Endometrial microvascular endothelial cells (primary cell): Measurements from ENCODE around the gene SRPK2. TPM values are rescaled to one million over a fixed set of nuclear protein-coding genes. Genes with fewer than 3 reads are reported as not detected.
"Not testable (repeated sequence)": the region's sequence is repeated elsewhere in the genome, so short reads cannot be mapped to it uniquely, and the experiment has no call there.

Experiments
- in situ Hi-C: cut with HindIII; loops from 2 replicates; pipeline ENCODE4 v1.10.0; 2017; ENCODE audit warnings: low sequenced_read_pairs, low pct_unique_long_range_greater_than_20kb; ENCODE audit errors: inconsistent ontology term
- total RNA-seq: library from RNA; depleted of rRNA; stranded (reverse); fragments of >200 nt; gene quantifications from one replicate; pipeline ENCODE4 v1.2.3, GENCODE V29; 2015; ENCODE audit errors: inconsistent ontology term

Gene SRPK2
- total RNA-seq, 1 donor from 2014 or later = 32.5 TPM

DNA sequence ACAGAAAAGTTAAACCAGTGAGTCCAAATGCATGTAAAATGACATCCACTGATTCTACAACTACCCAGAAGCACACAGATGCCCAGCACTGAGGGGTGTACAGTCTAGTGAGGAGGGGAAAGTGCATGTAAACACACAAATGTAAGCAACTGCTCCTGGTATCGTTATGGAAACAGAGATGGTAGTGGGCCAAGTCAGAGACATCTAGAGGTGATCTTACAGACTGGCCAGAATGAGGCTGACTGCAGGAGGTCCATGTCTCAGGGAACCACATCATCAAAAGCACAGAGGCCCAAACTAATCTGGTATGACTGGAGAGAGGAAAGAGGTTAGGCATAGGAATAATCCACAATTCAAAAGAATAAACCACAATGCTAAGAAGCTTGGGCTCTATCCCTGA lies 176.5 kb downstream of the SRPK2 start:
- in situ Hi-C loops = no loop called here

DNA sequence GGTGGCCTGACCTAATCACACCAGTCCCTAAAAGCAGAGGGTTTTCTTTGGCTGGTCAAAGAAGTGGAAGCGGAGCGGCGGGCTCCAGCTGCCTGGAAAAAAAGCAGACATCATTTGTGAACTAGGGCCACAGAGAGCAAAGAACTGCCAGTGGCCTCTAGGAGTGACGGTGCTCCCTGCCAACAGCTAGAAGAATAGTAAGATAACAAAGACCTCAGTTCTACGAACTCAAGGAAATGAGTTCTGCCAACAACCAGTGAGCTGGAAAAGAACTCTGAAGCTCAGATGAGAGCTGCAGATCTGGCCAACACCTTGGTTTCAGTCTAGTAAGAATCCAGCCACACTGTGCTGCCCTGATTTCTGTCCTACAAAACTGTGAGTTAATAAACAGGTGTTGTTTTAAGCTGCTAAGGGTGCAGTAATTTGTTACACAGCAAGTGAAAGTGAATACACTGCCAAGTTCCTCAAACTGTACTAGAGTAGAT lies 178.0 kb downstream of the SRPK2 start:
- in situ Hi-C loops = no loop called here

DNA sequence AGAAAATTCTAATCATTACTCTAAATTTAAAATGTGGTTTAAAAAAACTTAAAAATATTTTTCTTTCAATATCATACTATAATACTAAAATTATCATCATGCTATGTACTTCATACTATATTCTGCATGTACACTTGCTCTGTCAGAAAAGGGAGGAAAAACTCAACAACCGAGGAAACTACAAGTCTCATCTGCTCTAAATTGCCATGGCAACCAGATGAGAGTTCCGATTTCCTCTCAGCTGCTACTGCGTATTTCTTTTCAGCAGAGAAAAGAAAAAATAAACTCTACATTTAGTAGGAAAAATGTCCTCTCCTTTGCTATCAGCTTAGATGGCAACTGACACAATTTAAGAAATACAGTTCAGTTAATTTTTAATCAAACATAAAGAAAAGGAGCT lies 178.9 kb downstream of the SRPK2 start:
- in situ Hi-C loops = no loop called here

- in situ Hi-C loops = no loop called here
Observed at GRCh38 chr7:105209433-105209832, 179.3 kb downstream of the SRPK2 start.

- in situ Hi-C loops = no loop called here
Observed at GRCh38 chr7:105206985-105207384, 181.7 kb downstream of the SRPK2 start.

DNA sequence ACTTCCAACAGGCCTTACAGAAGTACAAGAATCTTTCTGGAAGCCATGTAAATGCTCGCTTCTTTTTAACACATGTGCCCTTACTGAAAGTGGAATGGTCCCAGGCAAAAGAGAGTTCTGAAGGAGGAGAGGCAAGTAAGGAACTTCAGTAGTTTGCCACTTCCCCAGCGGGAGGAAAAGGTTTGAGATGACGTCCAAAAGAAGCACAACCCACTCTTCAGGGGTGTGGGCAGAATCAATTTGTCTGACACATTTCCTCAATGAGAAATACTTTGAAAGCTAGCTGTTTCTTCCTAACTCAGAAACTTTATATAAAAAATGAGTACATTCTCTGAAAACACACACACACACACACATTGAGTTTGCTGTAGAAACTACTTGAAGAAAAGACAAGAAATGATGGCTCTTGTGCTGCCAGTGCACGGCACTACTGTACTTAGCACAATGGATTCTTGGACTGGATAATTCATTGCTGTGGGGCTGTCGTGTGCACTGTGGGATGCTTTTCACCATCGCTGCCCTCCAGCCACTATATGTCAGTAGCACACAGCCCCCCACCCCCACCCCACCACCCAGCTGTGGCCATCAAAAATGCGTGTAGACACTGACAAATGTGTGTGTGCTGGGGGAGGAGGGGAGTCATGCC lies 183.0 kb downstream of the SRPK2 start:
- in situ Hi-C loops = no loop called here

GRCh38 chr7:105204953-105205352 lies 183.8 kb downstream of the SRPK2 start:
- in situ Hi-C loops = no loop called here

DNA sequence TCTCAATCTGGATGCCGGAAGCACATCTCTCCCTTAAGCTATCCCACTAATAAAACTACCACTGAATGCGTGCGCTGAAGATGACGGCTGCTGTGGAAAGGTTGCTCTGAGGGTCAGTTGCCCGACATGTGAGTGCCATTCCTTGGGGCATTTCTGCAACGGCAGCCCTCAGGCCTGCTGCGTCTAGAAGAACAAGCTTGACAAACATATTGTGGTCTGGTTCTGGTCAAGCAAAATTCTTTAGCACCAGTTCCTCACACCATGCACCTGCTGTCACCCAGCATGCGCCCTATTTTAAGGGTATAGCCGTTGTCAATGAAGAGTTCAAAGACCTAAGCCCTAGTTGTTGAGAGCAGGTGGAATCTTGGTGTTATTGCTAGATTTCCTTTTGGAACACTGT lies 184.2 kb downstream of the SRPK2 start:
- in situ Hi-C loops = no loop called here

DNA sequence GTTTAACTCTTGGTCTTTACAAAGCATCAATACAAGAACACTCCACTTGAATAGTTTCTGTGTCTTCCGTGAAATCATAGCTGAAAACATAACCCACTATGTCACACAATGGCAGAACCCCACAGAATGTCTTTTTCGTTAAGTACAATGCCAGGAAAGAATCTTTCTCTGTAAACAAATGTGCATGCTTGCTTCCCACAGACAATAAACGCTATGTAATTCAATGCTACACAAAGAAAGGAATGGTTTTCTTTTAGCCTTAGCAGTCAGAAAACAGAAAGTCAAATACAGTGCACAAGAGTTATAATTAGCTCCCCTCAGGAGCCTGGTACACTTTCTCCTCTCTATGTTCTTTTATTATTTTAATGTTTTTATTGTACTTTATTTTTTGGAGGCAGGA lies 186.1 kb downstream of the SRPK2 start:
- in situ Hi-C loops = no loop called here

GRCh38 chr7:105199386-105199785 lies 189.3 kb downstream of the SRPK2 start:
- in situ Hi-C loops = no loop called here

DNA sequence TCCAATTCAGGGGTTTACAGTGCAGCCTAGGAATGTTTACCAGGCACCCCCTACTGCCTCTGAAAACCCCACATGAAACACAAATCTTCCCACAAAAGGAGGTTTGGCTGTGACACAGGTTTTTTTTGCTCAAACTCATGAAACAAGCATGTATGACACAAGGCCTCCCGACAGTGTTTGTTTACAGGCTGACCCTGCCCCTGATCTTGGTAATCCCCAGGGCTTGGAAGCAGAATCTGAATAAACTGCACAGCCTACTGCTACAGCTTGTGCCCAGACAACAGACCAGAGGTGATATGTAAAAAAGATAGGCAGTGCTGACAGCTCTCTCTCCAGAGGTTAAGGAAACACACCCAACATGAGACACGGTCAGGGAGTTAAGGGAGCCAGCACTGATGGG lies 190.5 kb downstream of the SRPK2 start:
- in situ Hi-C loops = no loop called here

DNA sequence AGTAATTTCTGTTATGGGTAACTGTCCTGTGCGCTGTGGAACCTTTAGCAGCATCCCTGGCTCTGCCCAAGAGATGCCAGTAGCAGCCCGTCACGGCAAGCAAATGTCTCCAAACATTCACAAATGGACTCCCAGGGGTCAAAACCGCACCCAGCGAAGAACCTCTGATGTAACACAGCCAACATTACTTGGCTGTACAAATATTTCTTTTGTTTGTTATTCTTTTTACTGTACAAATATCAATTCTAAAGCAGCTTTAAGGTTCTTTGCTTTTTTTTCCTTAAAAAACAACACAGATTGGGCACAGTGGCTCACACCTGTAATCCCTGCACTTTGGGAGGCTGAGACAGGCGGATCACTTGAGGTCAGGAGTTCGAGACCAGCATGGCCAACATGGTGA lies 192.2 kb downstream of the SRPK2 start:
- in situ Hi-C loops = no loop called here

- in situ Hi-C loops = no loop called here
Observed at GRCh38 chr7:105195891-105196290, 192.8 kb downstream of the SRPK2 start.

GRCh38 chr7:105194959-105195358 lies 193.8 kb downstream of the SRPK2 start:
- in situ Hi-C loops = not testable (repeated sequence)

- in situ Hi-C loops = no loop called here
Observed at GRCh38 chr7:105191331-105191730, 197.4 kb downstream of the SRPK2 start.

- in situ Hi-C loops = no loop called here
Observed at GRCh38 chr7:105189859-105190492, 198.7 kb downstream of the SRPK2 start.

DNA sequence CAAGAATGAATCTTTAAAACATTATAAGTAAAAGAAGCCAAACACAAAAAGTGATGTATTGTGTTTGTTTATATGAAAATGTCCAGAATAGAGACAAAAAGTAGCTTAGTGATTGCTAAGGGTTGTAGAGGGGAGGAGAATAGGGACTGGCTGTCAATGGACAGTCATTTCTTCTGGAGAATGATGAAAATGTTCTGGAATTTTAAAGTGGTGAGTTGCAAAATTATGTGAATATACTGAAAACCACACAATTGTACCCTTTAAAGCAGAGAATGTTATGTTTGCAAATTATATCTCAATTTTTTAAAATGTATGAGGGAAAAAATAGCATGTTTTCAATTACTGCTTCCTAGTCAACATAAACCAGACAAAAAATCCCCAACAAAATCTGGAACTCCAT lies 200.5 kb downstream of the SRPK2 start:
- in situ Hi-C loops = no loop called here

DNA sequence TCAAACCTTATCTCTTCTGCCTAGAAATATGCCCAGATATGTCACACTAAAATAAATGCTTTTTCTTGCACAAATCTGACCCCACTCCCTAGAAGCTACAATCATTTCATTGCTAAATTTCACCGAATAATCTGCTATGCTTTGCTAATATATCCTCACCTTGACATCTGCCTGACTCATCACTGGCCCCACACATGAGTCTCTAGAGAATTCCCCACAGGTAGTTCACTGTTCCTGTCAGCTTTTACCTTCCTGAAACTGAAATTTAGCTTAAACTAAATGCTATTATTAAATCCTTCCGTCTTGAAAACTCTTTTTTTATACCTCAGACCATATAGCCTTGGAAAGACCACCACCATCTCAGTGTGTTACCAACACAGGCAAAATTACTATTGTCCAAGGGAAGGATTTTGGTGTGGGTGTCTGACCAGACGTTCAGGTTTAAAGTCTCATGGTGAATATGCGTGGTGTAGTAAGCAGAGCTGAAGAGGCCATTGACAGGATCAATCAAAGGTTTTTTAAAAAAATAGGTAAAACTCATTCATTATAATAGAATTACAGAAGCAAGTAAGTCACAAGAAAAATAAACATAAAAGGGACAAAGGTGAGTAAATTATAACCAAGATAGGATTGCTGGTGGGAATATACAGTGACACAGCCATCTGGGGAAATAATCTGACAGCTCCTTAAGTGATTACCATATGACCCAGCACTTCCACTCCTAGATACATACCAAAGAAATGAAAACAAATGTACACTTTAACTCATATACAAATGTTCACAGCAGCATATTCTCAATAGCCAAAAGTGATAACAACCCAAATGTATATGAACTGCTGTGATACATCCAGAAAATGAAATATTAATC lies 201.2 kb downstream of the SRPK2 start:
- in situ Hi-C loops = no loop called here

DNA sequence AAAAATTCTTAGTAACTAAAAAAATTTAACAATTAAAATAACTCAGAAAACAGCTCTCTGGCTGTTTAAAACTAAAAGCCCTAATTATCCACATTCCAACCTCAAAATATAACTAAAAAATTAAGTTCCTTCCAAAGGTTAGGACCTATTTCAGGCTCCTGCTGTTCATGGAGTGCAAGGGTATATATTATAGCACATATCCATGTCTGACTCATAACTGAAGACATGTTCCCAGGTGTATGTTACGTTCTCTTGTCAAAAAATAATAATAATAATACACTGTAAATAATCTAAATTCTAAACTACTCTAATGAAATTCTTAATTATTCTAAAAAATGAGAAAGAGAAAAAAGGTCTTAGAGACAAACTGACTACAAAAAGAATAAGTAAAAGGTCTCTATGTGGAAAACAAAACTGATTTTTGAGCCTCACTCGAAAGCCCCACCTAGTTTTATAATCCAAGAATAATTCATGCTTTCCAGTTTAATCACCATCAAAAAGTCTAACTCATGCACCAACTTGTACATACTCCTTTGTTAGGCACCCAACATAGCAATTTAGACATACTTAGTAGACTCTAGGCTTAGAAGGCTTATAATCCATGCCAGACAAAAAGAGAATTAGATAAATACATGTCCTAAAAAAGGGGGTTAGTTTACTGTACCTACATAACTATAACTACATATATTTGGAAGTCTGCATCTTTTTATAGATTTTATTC lies 203.3 kb downstream of the SRPK2 start:
- in situ Hi-C loops = no loop called here
